ENCODE data around the gene C1orf167.

The C1orf167 gene

DNA sequence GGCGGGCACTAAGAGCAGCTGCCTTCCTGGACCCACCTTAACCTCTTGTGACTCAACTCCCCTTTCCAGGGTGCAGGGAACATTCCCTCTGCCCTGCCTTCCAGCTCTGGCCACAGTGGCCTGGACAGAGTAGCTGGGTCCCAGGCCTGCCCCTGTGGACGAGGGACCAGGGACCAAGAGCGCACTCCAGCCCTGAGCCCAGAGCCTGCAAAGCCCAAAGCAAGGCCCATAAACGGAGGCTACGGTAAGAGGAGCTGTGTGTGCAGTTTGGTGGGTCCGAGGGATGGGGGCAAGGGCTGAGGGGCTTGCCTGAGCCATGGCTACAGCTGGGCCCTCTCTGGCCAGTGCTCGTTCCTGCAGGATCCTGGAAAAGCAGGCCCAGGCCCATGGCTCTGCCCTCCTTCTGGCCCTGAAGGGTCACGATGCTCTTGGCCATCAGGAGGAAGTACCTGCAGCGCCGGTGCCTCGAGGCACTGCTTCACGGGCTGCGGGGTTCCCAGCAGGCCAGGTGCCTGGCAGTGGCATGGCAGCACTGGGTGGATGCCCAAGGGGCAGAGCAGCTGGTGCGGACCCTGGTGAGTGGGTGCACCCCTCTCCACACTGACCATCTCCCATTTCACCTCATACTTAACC, 25.9 kb downstream of the C1orf167 start:
- no peak for DNase-seq

DNA sequence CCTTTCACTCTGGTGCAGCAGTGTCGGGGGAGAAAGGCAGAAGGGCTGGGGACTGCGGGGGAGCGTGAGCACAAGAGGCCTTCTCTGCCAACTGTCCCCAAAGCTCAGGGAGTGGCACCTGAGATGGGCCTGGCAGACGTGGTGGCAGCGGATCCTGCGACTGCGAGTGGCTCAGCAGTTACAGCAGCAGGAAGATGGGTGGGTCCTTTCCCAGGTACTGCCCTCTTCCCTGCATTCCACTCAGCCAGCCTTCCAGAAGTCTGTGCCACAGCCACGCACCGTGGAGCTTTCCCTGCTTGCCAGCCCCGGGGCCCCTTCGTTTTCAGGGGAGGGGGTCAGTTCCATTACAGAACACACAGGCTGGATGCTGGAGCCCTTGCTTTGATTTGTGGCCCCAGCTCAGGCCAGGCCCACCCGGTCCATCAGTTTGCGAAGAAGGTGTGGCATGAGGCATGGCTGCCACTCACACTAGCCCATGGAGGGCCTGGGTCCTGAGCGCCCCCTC, 26.6 kb downstream of the C1orf167 start:
- no peak for DNase-seq

DNA sequence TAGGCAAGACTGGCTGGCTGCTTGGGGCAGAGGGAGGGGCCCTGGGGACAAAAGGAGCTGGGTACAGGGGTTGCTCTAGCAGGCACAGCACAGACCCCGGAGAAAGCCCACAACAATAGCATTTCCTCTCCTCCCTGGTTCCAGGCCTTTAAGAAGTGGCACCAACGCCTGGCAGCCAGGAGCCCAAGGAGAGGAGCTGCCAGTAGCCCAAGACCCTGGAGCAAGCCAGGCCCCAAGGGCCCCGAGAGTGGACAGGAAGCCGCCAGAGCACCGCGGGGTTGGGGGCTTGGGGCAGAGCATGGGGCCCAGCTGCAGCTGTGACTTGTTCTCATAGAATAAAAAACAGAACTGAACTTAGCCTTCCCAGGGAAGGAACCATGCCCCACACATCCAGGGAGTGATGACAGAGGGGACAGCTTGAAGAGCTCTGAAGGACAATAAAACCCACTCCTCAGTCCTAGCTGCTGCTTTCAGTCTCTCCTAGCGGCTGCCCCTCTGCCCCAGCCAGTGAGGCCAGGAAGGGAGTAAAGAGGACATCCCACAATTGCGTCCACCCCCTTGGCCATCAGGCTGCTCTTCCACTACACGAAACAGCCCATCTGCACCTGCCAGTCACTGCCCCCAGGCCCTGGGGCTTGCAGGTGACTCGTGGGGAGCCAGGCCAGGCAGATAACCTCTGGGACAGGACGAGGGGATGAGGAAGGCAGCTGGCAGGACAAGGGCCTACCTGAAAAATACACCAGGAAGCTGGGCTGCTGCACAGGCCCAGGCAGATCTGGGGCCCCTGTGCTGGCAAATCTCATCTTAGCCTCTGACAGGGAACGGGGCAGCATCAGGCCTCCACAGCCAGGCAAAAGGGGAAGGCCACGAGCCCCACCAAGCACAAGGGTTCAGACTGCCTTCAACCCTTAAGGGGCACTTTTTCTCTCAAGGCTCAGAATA, 27.4 kb downstream of the C1orf167 start:
- no peak for DNase-seq

DNA sequence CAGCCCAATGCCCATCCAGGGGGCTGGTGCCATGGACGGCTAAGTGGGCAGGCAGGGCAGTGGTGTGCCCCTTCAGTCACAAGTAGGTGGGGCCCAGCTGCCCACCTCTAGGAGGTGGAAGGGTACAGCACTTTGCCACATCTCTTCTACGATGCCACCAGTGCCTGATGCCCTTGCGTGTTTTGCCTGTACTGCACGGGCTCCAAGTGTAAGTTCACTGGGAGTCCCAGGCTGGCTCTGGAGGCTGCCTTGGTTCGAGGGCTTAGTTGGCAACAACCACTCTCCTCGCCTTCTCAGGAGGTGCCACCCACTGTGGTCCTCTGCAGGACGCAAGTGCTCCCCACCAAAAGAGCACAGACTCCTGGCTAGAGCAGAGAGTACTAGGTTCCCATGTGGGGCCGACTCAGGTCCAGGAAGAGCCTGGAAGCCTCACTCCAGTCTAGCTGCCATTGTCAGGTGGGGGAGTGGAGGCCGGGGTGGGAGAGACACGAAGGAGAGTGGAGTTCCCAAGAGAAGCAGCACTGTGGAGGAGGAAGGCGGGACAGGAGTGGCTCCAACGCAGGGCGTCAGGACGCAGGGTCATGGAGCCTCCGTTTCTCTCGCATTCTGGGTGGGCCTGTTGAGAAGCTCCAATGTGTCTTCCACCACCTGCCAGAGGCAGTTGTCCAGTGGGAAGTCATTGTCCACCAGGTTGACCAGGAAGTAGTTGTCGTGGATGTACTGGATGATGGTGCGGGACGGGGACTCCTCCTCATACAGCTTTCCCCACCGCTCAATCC, 28.3 kb downstream of the C1orf167 start:
- DNase-seq = no peak

DNA sequence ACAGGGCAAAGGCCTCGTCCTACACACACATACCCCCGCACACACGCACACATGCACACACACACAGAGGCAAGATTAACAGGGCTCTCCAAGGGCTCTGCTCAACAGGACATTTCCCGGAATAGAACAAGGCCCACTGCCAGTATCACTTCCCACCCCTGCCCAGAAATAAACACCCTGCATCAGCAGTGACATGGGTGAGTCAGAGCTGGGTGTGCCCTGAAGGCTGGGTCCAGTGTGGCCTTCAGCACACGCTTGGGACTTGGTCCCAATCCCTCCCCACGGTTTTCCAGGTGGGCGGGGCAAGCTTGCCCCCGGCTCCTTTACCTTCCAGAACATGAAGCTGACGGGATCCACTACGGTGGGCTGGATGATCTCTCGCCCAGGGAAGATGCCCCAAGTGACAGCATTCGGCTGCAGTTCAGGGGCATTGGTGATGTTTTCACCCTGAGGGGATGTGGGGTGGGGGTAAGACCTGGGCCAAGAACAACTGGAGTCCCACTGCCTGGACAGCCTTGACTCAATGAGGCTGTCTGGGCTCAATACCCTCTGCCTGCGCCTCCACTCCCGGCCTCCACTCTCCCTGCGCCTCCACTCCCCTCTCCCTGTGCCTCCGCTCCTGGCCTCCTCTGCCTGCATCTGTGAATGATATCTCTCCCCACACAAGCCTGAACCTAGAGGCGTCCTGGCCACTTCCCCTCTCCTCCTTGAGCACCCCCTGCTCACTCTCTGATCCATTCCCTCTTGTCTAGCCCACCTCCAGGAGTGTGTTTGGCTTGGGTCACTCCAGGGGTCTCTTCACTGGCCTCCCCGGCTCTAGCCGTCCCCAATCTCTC, 29.1 kb downstream of the C1orf167 start:
- no peak for DNase-seq

DNA sequence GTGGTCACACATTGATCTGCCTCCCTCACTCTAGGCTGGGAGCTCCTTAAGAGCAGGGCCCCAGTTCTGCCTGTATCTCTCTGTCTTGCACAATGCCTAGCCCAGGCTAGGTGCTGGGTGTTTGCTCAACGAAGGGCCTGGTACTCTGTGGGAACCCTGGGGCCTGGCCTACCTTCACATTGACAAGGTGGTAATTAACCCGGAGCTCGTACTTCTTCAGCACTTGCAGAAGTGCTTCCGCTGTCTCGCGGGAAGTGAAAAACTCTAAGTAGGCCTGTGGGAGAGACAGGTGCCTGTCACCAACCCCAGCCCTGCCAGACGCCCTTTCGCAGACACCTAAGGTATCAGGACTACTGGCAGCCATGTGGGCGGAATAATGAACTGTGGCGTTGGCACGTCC, 30.1 kb downstream of the C1orf167 start:
- no peak for DNase-seq

DNA sequence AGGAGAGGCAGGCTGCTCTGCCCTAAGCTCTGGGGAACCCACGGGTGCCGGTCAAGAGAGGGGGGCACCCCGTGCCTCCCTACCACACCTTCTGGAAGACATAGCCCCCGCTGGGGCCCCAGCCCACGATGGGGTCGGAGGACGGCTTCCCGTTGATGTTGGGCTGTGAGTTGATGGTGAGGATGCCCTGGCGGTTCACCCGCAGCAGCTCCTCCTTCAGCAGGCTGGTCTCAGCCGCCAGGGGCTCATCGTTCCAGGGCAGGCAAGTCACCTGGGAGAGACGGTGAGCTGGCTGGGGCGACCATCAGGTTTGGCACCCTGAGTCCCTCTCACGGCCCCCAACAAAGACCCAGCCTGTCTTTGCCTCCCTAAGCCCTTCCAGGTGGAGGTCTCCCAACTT, 31.8 kb downstream of the C1orf167 start:
- DNase-seq = no peak

DNA sequence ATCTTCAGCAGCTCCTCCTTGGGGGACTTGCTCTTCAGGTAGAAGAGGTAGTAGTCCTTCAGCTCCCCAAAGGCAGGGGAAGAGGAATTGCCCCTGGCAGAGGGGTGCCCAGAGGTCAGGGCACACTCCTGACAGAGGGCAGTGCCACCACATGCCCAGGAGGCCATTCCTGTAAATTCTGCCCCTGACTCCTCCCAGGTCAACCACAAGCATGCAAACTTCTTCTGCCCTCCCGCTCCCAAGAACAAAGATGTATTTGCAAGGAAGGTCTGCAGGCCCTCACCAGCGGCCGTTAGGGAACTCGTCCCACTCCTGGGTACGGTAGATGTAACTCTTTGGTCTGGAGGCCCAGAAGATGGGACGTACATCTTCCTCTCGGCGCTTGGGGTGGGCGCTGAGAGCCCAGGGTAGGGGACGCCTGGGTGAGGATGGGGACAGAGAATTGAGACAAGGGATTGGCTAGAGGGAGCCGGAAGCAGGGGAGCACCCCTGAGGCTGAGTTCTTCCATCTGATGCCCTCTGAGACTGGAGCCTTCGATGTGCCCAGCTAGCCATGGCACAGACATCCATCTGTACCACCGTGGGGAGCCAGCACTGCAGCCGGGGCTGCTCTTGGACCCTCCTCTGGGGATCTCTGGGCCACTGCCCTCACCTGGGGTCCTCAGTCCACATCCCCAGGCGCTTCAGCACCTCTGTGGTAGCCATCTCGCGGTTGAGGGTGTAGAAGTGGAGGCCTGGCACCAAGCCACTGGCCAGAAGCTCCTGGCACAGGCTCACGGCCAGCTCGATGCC, 32.6 kb downstream of the C1orf167 start:
- no peak for DNase-seq

DNA sequence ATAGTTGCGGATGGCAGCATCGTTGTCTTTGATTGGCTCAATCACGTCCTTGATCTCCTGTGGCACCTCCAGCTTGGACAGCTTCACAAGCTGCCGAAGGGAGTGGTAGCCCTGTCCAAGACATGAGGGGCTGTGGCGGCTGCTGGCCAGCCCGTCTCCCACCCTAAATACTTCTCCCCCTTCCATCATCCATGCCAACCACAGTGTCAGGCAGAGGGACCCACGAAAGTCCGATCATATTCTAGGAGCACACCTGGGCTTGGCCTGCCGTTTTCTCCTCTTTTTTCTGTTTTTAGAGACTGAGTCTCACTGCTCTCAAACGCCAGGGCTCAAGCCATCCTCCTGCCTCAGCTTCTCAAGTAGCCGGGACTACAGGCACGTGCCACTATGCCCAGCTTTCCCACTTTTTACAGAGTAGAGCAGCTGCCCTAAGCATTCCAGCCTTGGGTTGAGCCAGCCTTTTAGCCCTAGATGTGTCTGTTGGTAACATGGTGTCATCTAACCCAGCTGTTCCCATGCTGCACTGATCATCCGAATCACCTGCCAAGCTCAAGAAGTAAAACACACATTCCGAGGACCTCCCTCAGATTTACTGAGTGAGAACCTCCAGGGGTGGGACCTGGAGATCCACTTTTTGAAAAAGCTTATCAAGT, 33.4 kb downstream of the C1orf167 start:
- DNase-seq = no peak

DNA sequence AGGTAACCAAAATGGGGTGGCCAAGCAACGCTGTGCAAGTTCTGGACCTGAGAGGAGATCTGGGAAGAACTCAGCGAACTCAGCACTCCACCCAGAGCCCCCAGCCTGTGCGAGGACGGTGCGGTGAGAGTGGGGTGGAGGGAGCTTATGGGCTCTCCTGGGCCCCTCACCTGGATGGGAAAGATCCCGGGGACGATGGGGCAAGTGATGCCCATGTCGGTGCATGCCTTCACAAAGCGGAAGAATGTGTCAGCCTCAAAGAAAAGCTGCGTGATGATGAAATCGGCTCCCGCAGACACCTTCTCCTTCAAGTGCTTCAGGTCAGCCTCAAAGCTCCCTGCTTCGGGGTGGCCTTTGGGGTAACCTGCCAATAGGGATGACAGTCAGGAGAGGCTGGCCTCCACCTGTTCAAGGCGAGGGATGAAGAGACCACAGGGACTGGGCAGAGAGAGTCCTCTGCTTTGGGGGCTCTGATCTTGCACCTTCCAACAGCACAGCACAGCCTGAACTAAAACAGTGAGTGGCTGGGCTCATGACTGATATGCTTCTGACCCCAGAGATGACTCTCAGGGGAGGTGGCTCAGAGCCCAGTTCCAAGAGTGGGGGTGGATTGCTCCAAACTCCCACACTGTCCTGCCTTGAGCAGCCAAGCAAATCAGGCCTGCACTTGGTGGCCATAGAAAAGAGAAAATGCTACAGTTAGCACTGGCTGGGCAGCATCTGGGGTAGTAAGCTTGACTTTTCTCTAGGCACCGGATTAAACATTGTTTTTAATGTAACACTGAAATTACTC, 34.2 kb downstream of the C1orf167 start:
- no peak for DNase-seq

DNA sequence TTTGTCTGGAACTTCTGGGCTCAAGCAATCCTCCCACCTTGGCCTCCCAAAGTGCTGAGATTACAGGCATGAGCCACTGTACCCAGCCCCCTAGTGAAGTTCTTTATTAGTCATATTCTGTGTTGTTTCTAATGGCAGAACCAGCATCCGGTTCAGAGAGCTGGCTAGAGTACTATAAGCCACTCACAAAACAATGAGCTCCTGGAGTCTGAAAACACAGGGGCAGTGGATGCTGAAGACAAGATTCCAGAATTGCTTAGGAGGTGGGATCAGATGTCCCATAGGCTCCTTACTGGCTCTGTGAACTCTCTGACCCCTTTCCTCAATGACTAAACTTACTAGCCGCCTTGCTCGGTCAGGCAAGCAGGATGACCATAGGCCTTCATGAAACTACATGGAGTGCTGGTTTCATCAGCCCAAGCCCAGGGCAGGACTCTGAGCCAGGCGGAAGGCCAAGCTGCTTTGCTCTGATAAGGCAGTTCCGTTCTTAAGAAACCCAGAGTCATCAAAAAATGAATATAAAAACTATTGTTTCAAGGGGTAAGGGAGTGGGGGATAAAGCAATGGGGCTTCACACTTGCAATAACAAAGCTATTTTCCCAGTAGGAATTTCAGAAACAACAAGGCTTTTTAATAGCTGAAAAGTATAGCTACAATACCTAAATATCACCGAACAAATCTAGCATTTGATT, 35.7 kb downstream of the C1orf167 start:
- DNase-seq = no peak

DNA sequence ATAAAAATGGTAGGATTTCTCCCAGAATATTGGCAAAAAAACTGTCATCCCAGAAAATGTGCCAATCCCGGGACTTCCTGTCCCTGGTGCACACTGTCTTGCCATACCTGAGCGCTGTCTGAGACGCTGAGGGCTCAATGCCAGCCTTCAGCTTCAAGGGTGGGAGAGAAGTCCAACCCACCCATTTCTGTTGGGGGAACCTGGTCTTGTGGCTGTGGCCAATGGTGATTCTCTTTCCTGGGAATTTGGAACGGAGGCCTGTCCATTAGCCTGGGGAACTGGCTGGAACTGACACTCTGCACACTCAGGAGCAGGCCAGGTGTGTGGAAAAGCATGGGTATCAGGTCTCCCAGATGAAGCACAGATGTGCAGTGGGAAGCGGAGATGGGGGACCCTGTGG, 37.1 kb downstream of the C1orf167 start:
- DNase-seq = no peak

DNA sequence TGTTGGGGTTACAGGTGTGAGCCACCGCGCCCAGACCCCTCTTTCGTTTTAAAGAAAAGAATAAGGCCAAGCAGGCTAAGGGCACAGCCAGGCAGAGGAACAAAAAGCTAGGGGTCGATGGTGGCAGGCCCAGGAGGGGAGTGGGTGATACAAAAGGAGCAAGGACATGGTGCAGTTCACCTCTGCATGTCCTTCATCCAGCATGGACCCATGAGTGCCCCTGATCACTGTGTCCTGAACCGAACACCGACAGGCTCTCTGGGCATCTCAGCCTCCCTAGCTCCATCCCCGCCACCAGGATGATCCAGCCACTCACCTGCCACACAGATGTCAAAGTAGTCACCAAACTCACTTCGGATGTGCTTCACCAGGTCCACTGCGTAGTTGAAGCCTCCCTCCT, 37.9 kb downstream of the C1orf167 start:
- DNase-seq = no peak

DNA sequence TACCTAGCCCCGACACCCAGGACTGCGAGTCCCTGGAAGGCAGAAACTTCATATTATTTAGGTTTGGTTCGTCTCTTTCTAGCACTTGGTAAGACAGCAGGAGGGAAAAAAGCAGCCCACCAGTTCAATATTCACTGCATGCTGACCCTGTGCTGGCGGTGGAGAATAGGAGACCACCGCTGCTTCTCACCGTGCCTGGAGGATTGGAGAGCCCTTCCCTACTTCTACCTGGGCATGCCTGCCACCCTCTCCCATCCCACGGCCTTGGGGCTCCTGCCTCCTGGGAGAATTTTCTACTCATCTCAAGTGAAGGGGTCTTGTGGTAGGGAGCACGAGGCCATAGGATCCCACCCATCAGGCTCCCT, 38.4 kb downstream of the C1orf167 start:
- DNase-seq = no peak

DNA sequence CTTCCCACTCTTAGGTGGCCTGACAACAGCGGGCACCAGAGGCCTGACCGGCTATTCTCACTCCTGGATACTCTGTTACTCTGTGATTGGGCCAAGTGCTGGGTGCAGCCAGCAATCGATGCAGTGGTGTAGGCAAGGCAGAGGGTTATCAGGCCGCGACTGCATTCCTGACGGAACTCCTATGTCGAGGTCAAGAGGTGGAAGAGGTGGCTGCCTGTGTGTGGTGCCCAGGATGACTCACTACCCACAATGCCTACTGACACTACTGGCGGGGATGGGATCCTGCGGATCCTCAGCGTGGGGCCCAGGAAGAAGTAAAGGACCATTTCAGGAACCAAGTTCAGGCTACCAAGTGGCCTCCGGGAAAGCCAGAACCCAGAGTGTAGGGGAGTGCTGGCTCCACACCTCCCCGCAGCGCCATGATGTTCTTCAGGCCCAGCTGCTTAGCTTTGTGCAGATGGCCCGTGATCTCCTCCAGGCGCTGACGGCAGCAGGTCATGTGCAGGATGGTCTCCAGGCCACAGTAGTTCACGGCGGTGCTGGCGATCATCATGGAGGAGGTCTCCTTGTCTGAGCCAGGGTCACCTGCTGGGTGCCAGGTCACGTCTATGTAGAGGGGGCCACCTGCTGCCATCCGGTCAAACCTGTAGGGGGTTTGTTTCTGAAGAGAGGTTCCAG, 38.9 kb downstream of the C1orf167 start:
- no peak for DNase-seq

DNA sequence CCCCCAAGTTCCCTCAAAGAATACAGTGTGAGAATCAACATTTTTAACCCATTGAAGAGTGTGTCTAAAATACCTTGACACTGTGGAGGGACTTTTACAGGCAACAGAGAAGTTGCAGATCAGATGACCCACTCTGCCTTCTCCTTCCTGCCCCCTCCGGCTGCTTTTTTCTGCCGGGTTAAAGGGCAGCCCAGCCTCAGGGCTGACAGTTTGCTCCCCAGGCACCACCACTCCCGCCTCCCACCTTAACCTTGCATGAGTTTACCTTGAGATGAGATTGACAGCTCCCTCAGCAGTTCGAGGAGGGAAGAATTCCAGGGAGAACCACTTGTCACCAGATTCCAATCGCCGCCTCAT, 40.6 kb downstream of the C1orf167 start:
- no peak for DNase-seq

DNA sequence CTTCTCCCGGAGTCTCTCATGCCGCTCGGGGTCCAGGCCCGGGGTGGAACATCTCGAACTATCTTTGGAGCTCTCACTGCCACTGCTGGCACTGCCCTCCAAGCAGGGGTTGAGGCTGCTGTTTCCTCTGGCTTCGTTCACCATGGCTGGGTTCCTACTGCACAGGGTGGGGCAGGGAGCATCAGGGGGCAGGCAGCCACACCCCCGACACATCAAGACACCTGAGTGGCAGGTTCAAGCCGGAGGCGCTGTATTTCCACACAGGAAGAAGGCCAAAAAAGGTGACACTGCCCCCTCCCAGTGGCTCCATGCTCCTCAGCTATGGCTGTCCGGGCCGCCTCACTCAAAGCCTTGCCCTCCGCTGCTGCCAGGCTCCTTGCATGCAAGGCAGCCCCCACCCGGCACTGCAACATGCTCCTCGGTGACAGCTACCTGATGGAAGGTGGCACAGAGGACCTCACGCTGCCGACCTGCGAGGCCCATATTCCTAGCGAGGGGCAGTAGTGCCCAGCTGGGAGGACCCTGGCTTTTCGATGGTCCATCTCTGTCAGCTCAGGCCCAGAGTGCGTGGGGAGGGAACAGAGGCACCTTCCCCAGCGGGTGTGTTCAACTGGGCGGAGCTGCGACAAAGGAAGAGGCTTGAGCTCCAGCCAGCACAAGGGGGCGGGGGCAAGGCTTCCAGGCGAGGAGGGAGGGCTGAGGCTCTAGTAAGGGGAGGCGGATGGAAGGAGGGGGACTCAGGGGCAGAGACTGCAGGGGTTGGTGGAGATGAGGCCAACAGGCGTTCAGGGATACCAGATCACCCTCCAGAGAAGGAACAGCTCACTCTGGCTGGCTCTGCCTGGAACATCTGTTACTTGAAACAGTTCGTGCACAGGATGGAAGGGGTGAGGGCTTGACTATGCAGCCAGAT, 41.2 kb downstream of the C1orf167 start:
- DNase-seq = peak; percentile 96

Data from NCI-H2171 (cell line).